PC-3 (cell line): ENCODE measurements around the gene PCCA. TPM values are rescaled to one million over a fixed set of nuclear protein-coding genes. Genes with fewer than 3 reads are reported as not detected.

ENCODE experiments used
- ATAC-seq: fragments of 200-7000 bp; cut with Tn5 transposase; 2 replicates; pipeline ENCODE4 v1.9.1; 2020; ENCODE audit warnings: mild to moderate bottlenecking, moderate library complexity
- BruUV-seq: library from RNA; stranded (reverse); fragments of 400-500 nt; replicated peaks from 2 replicates; lab custom pipeline; 2021; lab: Mats Ljungman, UMichigan
- CTCF ChIA-PET: fragments of 300-600 bp; sonication (Branson Sonifier 250); formaldehyde crosslinking; loops from one replicate; lab custom pipeline; 2022; ENCODE audit warnings: antibody characterized with exemption; lab: Charles Lee
- POLR2A ChIA-PET: fragments of 300-600 bp; sonication (Branson Sonifier 250); formaldehyde crosslinking; loops from one replicate; lab custom pipeline; 2022; ENCODE audit warnings: antibody characterized with exemption; ENCODE audit not compliant: unreplicated experiment; lab: Charles Lee
- DNase-seq: peaks from one replicate; pipeline ENCODE4 v3.0.0-alpha.2; 2015
- H2AFZ ChIP-seq: fragments of 300-600 bp; sonication (generic); 2 replicates; pipeline ENCODE4 v1.6.0; 2016; ENCODE audit warnings: antibody characterized with exemption, low read length
- H3F3A ChIP-seq: fragments of 300-600 bp; sonication (generic); one replicate; pipeline ENCODE4 v1.6.0; 2017; ENCODE audit warnings: antibody characterized with exemption, low read length, control low read depth, mild to moderate bottlenecking; ENCODE audit not compliant: unreplicated experiment
- H3K27ac ChIP-seq: fragments of 300-600 bp; sonication (generic); 2 replicates; pipeline ENCODE4 v1.5.1; 2016; ENCODE audit warnings: mild to moderate bottlenecking, low read length
- H3K27me3 ChIP-seq: fragments of 300-600 bp; sonication (generic); 2 replicates; pipeline ENCODE4 v1.6.1; 2016; ENCODE audit warnings: low read length, mixed read lengths
- H3K36me3 ChIP-seq: fragments of 300-600 bp; sonication (generic); 2 replicates; pipeline ENCODE4 v1.6.1; 2016; ENCODE audit warnings: low read depth, mixed run types, low read length, mixed read lengths
- H3K4me1 ChIP-seq: fragments of 300-600 bp; sonication (generic); 2 replicates; pipeline ENCODE4 v1.5.1; 2016; ENCODE audit warnings: low read length; ENCODE audit not compliant: insufficient read depth
- H3K4me2 ChIP-seq: fragments of 300-600 bp; sonication (generic); 2 replicates; pipeline ENCODE4 v1.6.0; 2016; ENCODE audit warnings: low read length
- H3K4me3 ChIP-seq: fragments of 300-600 bp; sonication (generic); 2 replicates; pipeline ENCODE4 v1.5.1; 2016; ENCODE audit warnings: mild to moderate bottlenecking, low read length, mixed read lengths
- H3K79me2 ChIP-seq: fragments of 300-600 bp; sonication (generic); 2 replicates; pipeline ENCODE4 v1.6.1; 2017; ENCODE audit warnings: low read length, mixed read lengths
- H3K9ac ChIP-seq: fragments of 300-600 bp; sonication (generic); 2 replicates; pipeline ENCODE4 v1.6.0; 2016; ENCODE audit warnings: mild to moderate bottlenecking, low read length
- H3K9me2 ChIP-seq: fragments of 300-600 bp; sonication (generic); replicated peaks from 2 replicates; pipeline ENCODE4 v1.6.1; 2016; ENCODE audit warnings: mixed run types, low read length, mixed read lengths
- H3K9me3 ChIP-seq: fragments of 300-600 bp; sonication (generic); 2 replicates; pipeline ENCODE4 v1.6.1; 2016; ENCODE audit warnings: low read length, mixed read lengths
- H4K20me1 ChIP-seq: fragments of 300-600 bp; sonication (generic); 2 replicates; pipeline ENCODE4 v1.6.1; 2016; ENCODE audit warnings: low read length, mixed read lengths
- CTCF ChIP-seq: fragments of 300-600 bp; sonication (generic); conservative IDR thresholded peaks from 2 replicates; pipeline ENCODE4 v1.5.1; 2017; ENCODE audit warnings: antibody characterized with exemption, low read depth, mild to moderate bottlenecking, low read length
- EZH2 ChIP-seq: fragments of 300-600 bp; sonication (generic); IDR thresholded peaks from one replicate; pipeline ENCODE4 v1.6.1; 2017; ENCODE audit warnings: antibody characterized with exemption, mild to moderate bottlenecking, low read length; ENCODE audit not compliant: unreplicated experiment
- EZH2phosphoT487 ChIP-seq: fragments of 300-600 bp; sonication (generic); IDR thresholded peaks from 2 replicates; pipeline ENCODE4 v1.6.1; 2018; ENCODE audit warnings: mild to moderate bottlenecking, antibody characterized with exemption, low read length, borderline replicate concordance
- intact Hi-C: fragments of 100-400 bp; cut with micrococcal nuclease; formaldehyde crosslinking; loops from 2 replicates; pipeline ENCODE4 v1.9.0; 2023
- total RNA-seq: library from RNA; depleted of rRNA; stranded (reverse); fragments of >200 nt; gene quantifications from 2 replicates; pipeline ENCODE4 v1.2.3, GENCODE V29; 2014

PCCA gene
- total RNA-seq, 1 experiment from 2014 or later = 10.5 TPM

- ATAC-seq = no peak
- intact Hi-C loops = loop anchor here (2.0 kb wide), 1 partner anchor 71 kb away; no protein-coding TSS in a partner anchor
These were observed 354.5 kb downstream of the PCCA start for GRCh38 chr13:100443278-100443997.

GRCh38 chr13:100443998-100444328 is 355.1 kb downstream of the PCCA start:
- Histone ChIP-seq H3K27me3 (no peaks in the 10 kb centered on the region), H3K9me3 (no peaks in the 10 kb centered on the region), H3K79me2 (no peaks in the 10 kb centered on the region), H4K20me1 (no peaks in the 10 kb centered on the region), H3K9ac (no peak overlapping the region), H2AFZ (no peak overlapping the region), H3K36me3 (no peaks in the 10 kb centered on the region), H3K4me2 (no peak overlapping the region), H3K4me1 (no peaks in the 10 kb centered on the region), H3K27ac (no peak overlapping the region), H3F3A (no peaks in the 10 kb centered on the region), H3K9me2 (no peaks in the 10 kb centered on the region), H3K4me3 (no peak overlapping the region)
- ChIA-PET CTCF (no interaction called here), POLR2A (no interaction called here)
- BruUV-seq = no TSS peak
- no peak for TF ChIP-seq CTCF
- DNase-seq (no peak), ATAC-seq (no peak)
- intact Hi-C loops = loop anchor here (2.0 kb wide), 1 partner anchor 71 kb away; no protein-coding TSS in a partner anchor

More at GRCh38 chr13:100443278-100443997, 354.5 kb downstream of the PCCA start:
- Histone ChIP-seq H3K79me2 (no peaks in the 10 kb centered on the region), H3K4me2 (no peak overlapping the region), H3K9me2 (no peaks in the 10 kb centered on the region), H3F3A (no peaks in the 10 kb centered on the region), H2AFZ (no peak overlapping the region), H3K36me3 (no peaks in the 10 kb centered on the region), H3K4me1 (no peaks in the 10 kb centered on the region), H3K27me3 (no peaks in the 10 kb centered on the region), H3K27ac (no peak overlapping the region), H3K9ac (no peak overlapping the region), H3K9me3 (no peaks in the 10 kb centered on the region), H3K4me3 (no peak overlapping the region), H4K20me1 (no peaks in the 10 kb centered on the region)
- BruUV-seq = no TSS peak
- TF ChIP-seq CTCF (no peak), EZH2phosphoT487 (no peak), EZH2 (no peak)
- POLR2A ChIA-PET = no interaction called here
- CTCF ChIA-PET = no interaction called here
- DNase-seq = no peak

- Histone ChIP-seq H4K20me1 (no peaks in the 10 kb centered on the region), H3K27me3 (no peaks in the 10 kb centered on the region), H3F3A (no peaks in the 10 kb centered on the region), H2AFZ (no peak overlapping the region), H3K27ac (no peak overlapping the region), H3K79me2 (no peaks in the 10 kb centered on the region), H3K36me3 (no peaks in the 10 kb centered on the region), H3K4me3 (no peak overlapping the region), H3K4me2 (no peak overlapping the region), H3K9me2 (no peaks in the 10 kb centered on the region), H3K9ac (no peak overlapping the region), H3K9me3 (no peaks in the 10 kb centered on the region), H3K4me1 (no peaks in the 10 kb centered on the region)
- TF ChIP-seq EZH2phosphoT487 (no peak), CTCF (no peak), EZH2 (no peak)
- ChIA-PET POLR2A (no interaction called here), CTCF (interaction anchor here (0.5 kb wide), 1 partner anchor 66 kb away, joined by 3 read pairs; no protein-coding TSS in a partner anchor)
- DNase-seq (no peak), ATAC-seq (no peak)
- intact Hi-C loops = no loop called here
- no TSS peak for BruUV-seq
These were observed 358.9 kb downstream of the PCCA start for GRCh38 chr13:100447831-100448230.
